ENCODE results near the gene FAM111A.

DNA sequence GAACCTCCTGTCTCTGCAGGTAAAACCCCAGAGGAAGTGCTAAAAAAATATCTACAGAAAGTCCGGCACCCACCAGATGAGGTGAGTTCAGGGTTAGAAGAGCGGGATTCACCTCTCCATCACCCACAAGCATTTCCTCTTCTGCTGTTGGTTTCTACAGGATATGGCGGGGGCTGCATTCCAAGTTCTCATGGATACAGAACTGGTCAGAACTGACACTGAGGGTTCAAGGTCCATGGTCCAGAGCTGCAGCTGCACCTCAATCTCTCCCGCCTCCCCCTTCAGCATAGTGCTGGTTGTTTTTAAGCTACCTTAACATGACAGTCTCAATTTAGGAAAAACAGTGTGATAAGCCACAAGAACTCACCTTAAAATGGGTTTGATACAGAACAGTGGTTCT is 48.4 kb downstream of the FAM111A start:
- TF ChIP-seq, protein P1, sequence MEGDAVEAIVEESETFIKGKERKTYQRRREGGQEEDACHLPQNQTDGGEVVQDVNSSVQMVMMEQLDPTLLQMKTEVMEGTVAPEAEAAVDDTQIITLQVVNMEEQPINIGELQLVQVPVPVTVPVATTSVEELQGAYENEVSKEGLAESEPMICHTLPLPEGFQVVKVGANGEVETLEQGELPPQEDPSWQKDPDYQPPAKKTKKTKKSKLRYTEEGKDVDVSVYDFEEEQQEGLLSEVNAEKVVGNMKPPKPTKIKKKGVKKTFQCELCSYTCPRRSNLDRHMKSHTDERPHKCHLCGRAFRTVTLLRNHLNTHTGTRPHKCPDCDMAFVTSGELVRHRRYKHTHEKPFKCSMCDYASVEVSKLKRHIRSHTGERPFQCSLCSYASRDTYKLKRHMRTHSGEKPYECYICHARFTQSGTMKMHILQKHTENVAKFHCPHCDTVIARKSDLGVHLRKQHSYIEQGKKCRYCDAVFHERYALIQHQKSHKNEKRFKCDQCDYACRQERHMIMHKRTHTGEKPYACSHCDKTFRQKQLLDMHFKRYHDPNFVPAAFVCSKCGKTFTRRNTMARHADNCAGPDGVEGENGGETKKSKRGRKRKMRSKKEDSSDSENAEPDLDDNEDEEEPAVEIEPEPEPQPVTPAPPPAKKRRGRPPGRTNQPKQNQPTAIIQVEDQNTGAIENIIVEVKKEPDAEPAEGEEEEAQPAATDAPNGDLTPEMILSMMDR (IDR thresholded peaks at IDR 0.05): no peak
- TF ChIP-seq POLR2A (IDR thresholded peaks at IDR 0.05): no peak

All from right lobe of liver (tissue), 4 donors.